Endometrial microvascular endothelial cells (primary cell): ENCODE results near the gene TNRC6C. TPM values are rescaled to one million over a fixed set of nuclear protein-coding genes. Genes with fewer than 3 reads are reported as not detected.

Experiments
- total RNA-seq: library from RNA; depleted of rRNA; stranded (reverse); fragments of >200 nt; gene quantifications from one replicate; pipeline ENCODE4 v1.2.3, GENCODE V29; 2015; ENCODE audit errors: inconsistent ontology term

The TNRC6C gene
- total RNA-seq, 1 donor from 2014 or later, result 2.7 TPM

Other genes with a start within 250 kb of the TNRC6C start
- 30.3 TPM for gene TMC6, start 170.1 kb downstream of the TNRC6C start, total RNA-seq
- gene TMC8, start 172.1 kb downstream of the TNRC6C start, total RNA-seq, result not detected
- not detected for gene C17orf99, start 187.7 kb downstream of the TNRC6C start, total RNA-seq
- 37.4 TPM for gene SYNGR2, start 209.9 kb downstream of the TNRC6C start, total RNA-seq
- gene TK1, start 228.3 kb downstream of the TNRC6C start, total RNA-seq, result 139 TPM
- gene AFMID, start 228.7 kb downstream of the TNRC6C start, total RNA-seq, result 23.1 TPM